HepG2 (cell line): ENCODE data around the gene PTPN13. TPM values are rescaled to one million over a fixed set of nuclear protein-coding genes. Genes with fewer than 3 reads are reported as not detected.

ENCODE experiments used
- ATAC-seq: fragments of 200-7000 bp; cut with Tn5 transposase; 3 replicates; pipeline ENCODE4 v1.9.1; 2020; ENCODE audit warnings: mild to moderate bottlenecking, moderate library complexity
- BruUV-seq: library from RNA; stranded (reverse); fragments of 400-500 nt; replicated peaks from 2 replicates; lab custom pipeline; 2021; lab: Mats Ljungman, UMichigan
- CTCF ChIA-PET: fragments of 300-600 bp; formaldehyde crosslinking; extraction: SDS; loops from one replicate; lab custom pipeline; 2021; ENCODE audit warnings: low total read pairs, inconsistent platforms, low intra/inter-chr PET ratio; lab: Yijun Ruan, JAX
- POLR2A ChIA-PET: fragments of 350-600 bp; sonication (Branson Sonifier 250); formaldehyde crosslinking; loops from one replicate; lab custom pipeline; 2020; ENCODE audit warnings: antibody characterized with exemption, inconsistent platforms; lab: Yijun Ruan, JAX
- DNase-seq: peaks from one replicate; pipeline ENCODE4 v3.0.0-alpha.2; 2015; ENCODE audit warnings: low spot score
- FAIRE-seq: peaks from 3 replicates; lab custom pipeline; 2011; peaks lifted over from hg19 to GRCh38; lab: Jason Lieb, UNC
- H2AFZ ChIP-seq: one replicate; pipeline ENCODE4 v1.6.1; 2011; ENCODE audit warnings: low read length, inconsistent platforms
- H3K27ac ChIP-seq: fragments of 300-600 bp; 3 replicates; pipeline ENCODE4 v1.8.0; 2011; ENCODE audit warnings: mixed run types, mild to moderate bottlenecking, mixed read lengths, low read length, inconsistent platforms; ENCODE audit not compliant: insufficient read depth; ENCODE audit errors: extremely low read length
- H3K27me3 ChIP-seq, 2 experiments: fragments of 200-600 bp in 1 of 2; 2 replicates in 1 of 2; 3 replicates in 1 of 2; pipeline versions ENCODE4 v1.6.0 to v1.8.0; 2011; ENCODE audit warnings: low read length in 2 of 2, mild to moderate bottlenecking in 2 of 2, moderate library complexity in 2 of 2, inconsistent platforms in 1 of 2; ENCODE audit not compliant: insufficient read depth in 2 of 2, control insufficient read depth in 1 of 2
- H3K36me3 ChIP-seq, 2 experiments: fragments of 200-600 bp in 1 of 2; replicated peaks in 1 of 2; 2 replicates in 1 of 2; 3 replicates in 1 of 2; pipeline versions ENCODE4 v1.5.1 to v1.8.0; 2011; ENCODE audit warnings: low read length in 2 of 2, inconsistent platforms in 1 of 2; ENCODE audit not compliant: insufficient read depth in 2 of 2, control insufficient read depth in 1 of 2
- H3K4me1 ChIP-seq: 2 replicates; pipeline ENCODE4 v1.5.1; 2012; ENCODE audit warnings: low read length, inconsistent platforms; ENCODE audit not compliant: insufficient read depth
- H3K4me2 ChIP-seq: 2 replicates; pipeline ENCODE4 v1.6.0; 2011; ENCODE audit warnings: low read depth, low read length, inconsistent platforms
- H3K4me3 ChIP-seq, 3 experiments: fragments of 200-600 bp in 1 of 3; sonication (generic), shearing (Covaris generic) in 1 of 3; replicated peaks in 1 of 3; 2 replicates each; pipeline ENCODE4 v1.5.1; 2011 to 2016; ENCODE audit warnings: low read length in 3 of 3, inconsistent platforms in 2 of 3, low read depth in 2 of 3, mild to moderate bottlenecking in 2 of 3, control low read depth in 1 of 3, mixed read lengths in 1 of 3; ENCODE audit not compliant: insufficient read depth in 1 of 3
- H3K79me2 ChIP-seq: one replicate; pipeline ENCODE4 v1.6.1; 2011; ENCODE audit warnings: low read length, inconsistent platforms; ENCODE audit not compliant: insufficient read depth
- H3K9ac ChIP-seq: 2 replicates; pipeline ENCODE4 v1.6.0; 2011; ENCODE audit warnings: mild to moderate bottlenecking, low read depth, low read length, inconsistent platforms; ENCODE audit not compliant: insufficient read depth
- H3K9me3 ChIP-seq: 2 replicates; pipeline ENCODE4 v1.5.1; 2012; ENCODE audit warnings: mild to moderate bottlenecking, low read length
- H4K20me1 ChIP-seq: 2 replicates; pipeline ENCODE4 v1.6.0; 2011; ENCODE audit warnings: inconsistent platforms, mild to moderate bottlenecking, low read length, moderate library complexity; ENCODE audit not compliant: insufficient read depth
- ARNT ChIP-seq: fragments of 450-650 bp; IDR thresholded peaks from 2 replicates; pipeline ENCODE4 v1.6.1; 2017
- CCAR2 ChIP-seq: fragments of 200-400 bp; formaldehyde crosslinking; optimal IDR thresholded peaks from 2 replicates; pipeline ENCODE3; 2018; ENCODE audit warnings: low read depth, mild to moderate bottlenecking, low read length, moderate library complexity
- EZH2 ChIP-seq: conservative IDR thresholded peaks from 2 replicates; pipeline ENCODE4 v1.6.1; 2012; ENCODE audit warnings: mild to moderate bottlenecking, low read depth, low read length, moderate library complexity
- GLMP ChIP-seq: sonication (generic); formaldehyde crosslinking; IDR thresholded peaks from 2 replicates; pipeline ENCODE4 v1.9.0; 2021; ENCODE audit warnings: missing genetic modification reagents, mild to moderate bottlenecking, borderline replicate concordance
- GZF1 ChIP-seq: sonication (generic); formaldehyde crosslinking; IDR thresholded peaks from 2 replicates; pipeline ENCODE4 v1.5.1; 2020; ENCODE audit warnings: mild to moderate bottlenecking, missing genetic modification reagents
- PRPF4 ChIP-seq: fragments of 200-400 bp; formaldehyde crosslinking; IDR thresholded peaks from 2 replicates; pipeline ENCODE4 v1.6.1; 2016; ENCODE audit warnings: low read length, low read depth; ENCODE audit not compliant: poor library complexity, severe bottlenecking
- SKI ChIP-seq: fragments of 450-650 bp; IDR thresholded peaks from one replicate; pipeline ENCODE4 v1.6.1; 2018; ENCODE audit warnings: mild to moderate bottlenecking; ENCODE audit not compliant: partially characterized antibody
- SMAD9 ChIP-seq: sonication (generic); formaldehyde crosslinking; IDR thresholded peaks from 2 replicates; pipeline ENCODE4 v1.5.1; 2020; ENCODE audit warnings: mild to moderate bottlenecking, missing genetic modification reagents
- SRSF1 ChIP-seq: fragments of 200-400 bp; formaldehyde crosslinking; optimal IDR thresholded peaks from 2 replicates; pipeline ENCODE3; 2017; ENCODE audit warnings: mild to moderate bottlenecking, low read depth, low read length, moderate library complexity
- TMF1 ChIP-seq: sonication (generic); formaldehyde crosslinking; IDR thresholded peaks from 2 replicates; pipeline ENCODE4 v1.8.1; 2022; ENCODE audit warnings: low read depth, missing genetic modification reagents
- ZBTB33 ChIP-seq: sonication (generic); formaldehyde crosslinking; IDR thresholded peaks from 2 replicates; pipeline ENCODE4 v1.4.0; 2020; ENCODE audit warnings: missing genetic modification reagents
- ZBTB42 ChIP-seq: sonication (generic); formaldehyde crosslinking; IDR thresholded peaks from 2 replicates; pipeline ENCODE4 v1.5.0; 2020; ENCODE audit warnings: mild to moderate bottlenecking, missing genetic modification reagents
- ZNF138 ChIP-seq: sonication (generic); formaldehyde crosslinking; IDR thresholded peaks from 2 replicates; pipeline ENCODE4 v1.5.0; 2020; ENCODE audit warnings: mild to moderate bottlenecking, low read depth, missing genetic modification reagents
- WGBS: methylation state at CpG from one replicate; pipeline ENCODE4 v1.1.6; 2017; ENCODE audit warnings: low lambda C conversion rate; 5-methylcytosine and 5-hydroxymethylcytosine counted together
- in situ Hi-C: cut with HindIII; loops from 2 replicates; pipeline ENCODE4 v1.10.0; 2017; ENCODE audit warnings: low pct_unique_long_range_greater_than_20kb; ENCODE audit not compliant: extremely low pct_ligation_motif_present
- intact Hi-C: fragments of 100-400 bp; cut with micrococcal nuclease; formaldehyde crosslinking; loops from one replicate; pipeline ENCODE4 v1.10.0; 2022; ENCODE audit not compliant: unreplicated experiment
- polyA plus RNA-seq, 8 experiments: library from polyadenylated mRNA; depleted of rRNA in 3 of 8; stranded (reverse) in 7 of 8; unstranded in 1 of 8; fragments of >200 nt; fragmentation: Illumina TruSeq in 4 of 8; extraction: Trizol in 4 of 8; gene quantifications; 2 replicates each; pipeline versions ENCODE4 v1.2.1 to v1.2.3, GENCODE V29; 2011 to 2016; ENCODE audit warnings: low read depth in 4 of 8, missing spikeins in 1 of 8, mixed read lengths in 1 of 8; ENCODE audit not compliant: insufficient read depth in 1 of 8
- total RNA-seq, 5 experiments: library from RNA; depleted of rRNA; stranded (reverse); fragments of >200 nt; fragmentation: Illumina TruSeq; extraction: Trizol; gene quantifications; 2 replicates each; pipeline ENCODE4 v1.2.3, GENCODE V29; 2016; ENCODE audit warnings: low read depth in 1 of 5
- TF ChIP-seq, protein P1 (sequence below): sonication (generic); formaldehyde crosslinking; IDR thresholded peaks from 2 replicates; pipeline ENCODE4 v1.8.1; 2023; ENCODE audit warnings: missing genetic modification reagents, mild to moderate bottlenecking, borderline replicate concordance
- TF ChIP-seq, protein P2 (sequence below): sonication (generic); formaldehyde crosslinking; IDR thresholded peaks from 2 replicates; pipeline ENCODE4 v1.8.1; 2023; ENCODE audit warnings: mild to moderate bottlenecking, inconsistent platforms, moderate library complexity, missing genetic modification reagents, borderline replicate concordance

The PTPN13 gene
- total and polyA plus RNA-seq, 2 of the 13 experiments (the other 11 are each of a cell fraction or from before 2014, with no cell fraction given): not detected

DNA sequence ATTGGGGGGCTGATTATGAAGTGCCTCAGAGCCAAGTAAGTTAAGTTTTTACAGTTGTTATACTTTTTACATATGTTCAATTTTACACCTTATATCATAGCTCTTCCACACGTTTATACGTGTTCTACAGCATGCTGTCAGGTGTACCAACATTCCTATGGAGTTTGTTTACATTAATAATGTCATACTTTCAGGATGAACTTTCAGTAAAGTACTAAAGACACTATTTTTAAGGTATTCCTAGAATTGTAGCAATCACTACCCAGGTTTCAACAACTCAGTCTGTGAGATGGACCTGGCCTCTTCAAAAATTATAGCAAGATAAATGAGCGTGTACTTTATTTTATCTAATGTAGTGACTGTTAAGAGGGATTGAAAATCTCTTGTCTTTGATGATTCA, 92.6 kb downstream of the PTPN13 start (continued):
- TF ChIP-seq SRSF1 (no peak), CCAR2 (no peak), GZF1 (CRISPR knock-in tag) (no peak), ARNT (no peak), EZH2 (no peak), SKI (no peak), ZBTB33 (CRISPR knock-in tag) (no peak), SMAD9 (no peak)
- TF ChIP-seq, protein P1, sequence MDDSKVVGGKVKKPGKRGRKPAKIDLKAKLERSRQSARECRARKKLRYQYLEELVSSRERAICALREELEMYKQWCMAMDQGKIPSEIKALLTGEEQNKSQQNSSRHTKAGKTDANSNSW (CRISPR knock-in tag): no peak
- TF ChIP-seq, all 625 proteins: peak for 0

GRCh38 chr4:86688026-86688425, 93.9 kb downstream of the PTPN13 start:
- ATAC-seq (no peak), FAIRE-seq (no peak), DNase-seq (no peak)
- no peak overlapping the region for H2AFZ ChIP-seq
- ChIA-PET CTCF (no interaction called here), POLR2A (no interaction called here)
- no peak overlapping the region for H3K27ac ChIP-seq
- H3K9me3 ChIP-seq: no peaks in the 10 kb centered on the region
- H3K4me1 ChIP-seq: no peaks in the 10 kb centered on the region
- in situ Hi-C loops: no loop called here
- H3K36me3 ChIP-seq: no peaks in the 10 kb centered on the region
- H3K27me3 ChIP-seq: no peaks in the 10 kb centered on the region
- no peak for TF ChIP-seq ZBTB42 (CRISPR knock-in tag)
- TF ChIP-seq, protein P2, sequence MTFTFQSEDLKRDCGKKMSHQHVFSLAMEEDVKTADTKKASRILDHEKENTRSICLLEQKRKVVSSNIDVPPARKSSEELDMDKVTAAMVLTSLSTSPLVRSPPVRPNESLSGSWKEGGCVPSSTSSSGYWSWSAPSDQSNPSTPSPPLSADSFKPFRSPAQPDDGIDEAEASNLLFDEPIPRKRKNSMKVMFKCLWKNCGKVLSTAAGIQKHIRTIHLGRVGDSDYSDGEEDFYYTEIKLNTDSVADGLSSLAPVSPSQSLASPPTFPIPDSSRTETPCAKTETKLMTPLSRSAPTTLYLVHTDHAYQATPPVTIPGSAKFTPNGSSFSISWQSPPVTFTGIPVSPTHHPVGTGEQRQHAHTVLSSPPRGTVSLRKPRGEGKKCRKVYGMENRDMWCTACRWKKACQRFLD (CRISPR knock-in tag): no peak
- no peak for TF ChIP-seq TMF1 (CRISPR knock-in tag)
- no peak for TF ChIP-seq ZNF138 (CRISPR knock-in tag)
- TF ChIP-seq GLMP (CRISPR knock-in tag): no peak
- TF ChIP-seq PRPF4: no peak
- H3K4me3 ChIP-seq: no peak overlapping the region
- 5% methylated on average over 2 of the region's 2 CpGs for WGBS
- no peaks in the 10 kb centered on the region for H4K20me1 ChIP-seq
- H3K4me2 ChIP-seq: no peak overlapping the region
- H3K79me2 ChIP-seq: no peaks in the 10 kb centered on the region
- intact Hi-C loops: no loop called here
- no peak overlapping the region for H3K9ac ChIP-seq
- no TSS peak for BruUV-seq
